Activated CD4-positive, alpha-beta T cell treated with anti-CD3 and anti-CD28 coated beads, Interleukin-2, amount 50 U/mL, for 24 hours (primary cell): ENCODE results near the gene FERD3L.

Source experiments
- DNase-seq, 2 donors: peaks; one replicate each; pipeline ENCODE4 v3.0.0-alpha.2; 2020; ENCODE audit warnings: low read depth in 1 of 2, low spot score in 1 of 2

FERD3L gene

DNA sequence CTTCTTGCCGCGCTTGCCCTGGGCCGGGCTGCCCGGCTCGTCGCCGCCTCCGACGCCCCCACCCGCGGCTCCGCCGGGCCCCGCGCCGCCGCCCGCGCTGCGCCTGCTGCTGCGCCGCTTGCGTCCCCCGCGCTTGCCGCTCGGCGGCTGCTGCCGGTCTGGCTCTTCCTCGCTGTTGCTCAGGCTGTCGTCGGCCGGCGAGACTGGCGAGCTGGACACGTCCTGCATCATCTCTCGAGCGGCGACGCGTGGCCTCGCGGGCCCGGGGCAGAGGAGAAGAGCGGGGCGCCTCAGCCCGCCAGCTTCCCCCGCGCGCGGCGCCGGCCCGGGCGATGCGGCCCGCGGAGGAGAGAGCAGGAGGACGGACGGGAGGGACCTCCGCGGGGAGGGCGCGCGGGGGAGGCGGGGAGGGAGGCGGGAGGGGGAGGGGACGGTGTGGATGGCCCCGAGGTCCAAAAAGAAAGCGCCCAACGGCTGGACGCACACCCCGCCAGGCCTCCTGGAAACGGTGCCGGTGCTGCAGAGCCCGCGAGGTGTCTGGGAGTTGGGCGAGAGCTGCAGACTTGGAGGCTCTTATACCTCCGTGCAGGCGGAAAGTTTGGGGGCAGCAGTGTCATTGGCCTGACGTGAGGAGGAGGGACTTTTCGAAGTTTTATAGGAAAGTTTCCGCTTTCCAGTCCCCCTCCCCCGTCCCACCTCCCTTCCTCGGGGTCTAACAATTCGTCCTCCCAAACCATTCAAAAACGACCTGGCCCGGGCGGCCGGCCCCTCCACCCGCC lies 27.9 kb downstream of the FERD3L start, which contains the start of gene TWIST1:
Gene TWIST1, minus strand, starts transcription at position 546 of the 779 bp plus-strand sequence. Its CDS starts 315 bp downstream, at position 231.
- DNase-seq = no peak

DNA sequence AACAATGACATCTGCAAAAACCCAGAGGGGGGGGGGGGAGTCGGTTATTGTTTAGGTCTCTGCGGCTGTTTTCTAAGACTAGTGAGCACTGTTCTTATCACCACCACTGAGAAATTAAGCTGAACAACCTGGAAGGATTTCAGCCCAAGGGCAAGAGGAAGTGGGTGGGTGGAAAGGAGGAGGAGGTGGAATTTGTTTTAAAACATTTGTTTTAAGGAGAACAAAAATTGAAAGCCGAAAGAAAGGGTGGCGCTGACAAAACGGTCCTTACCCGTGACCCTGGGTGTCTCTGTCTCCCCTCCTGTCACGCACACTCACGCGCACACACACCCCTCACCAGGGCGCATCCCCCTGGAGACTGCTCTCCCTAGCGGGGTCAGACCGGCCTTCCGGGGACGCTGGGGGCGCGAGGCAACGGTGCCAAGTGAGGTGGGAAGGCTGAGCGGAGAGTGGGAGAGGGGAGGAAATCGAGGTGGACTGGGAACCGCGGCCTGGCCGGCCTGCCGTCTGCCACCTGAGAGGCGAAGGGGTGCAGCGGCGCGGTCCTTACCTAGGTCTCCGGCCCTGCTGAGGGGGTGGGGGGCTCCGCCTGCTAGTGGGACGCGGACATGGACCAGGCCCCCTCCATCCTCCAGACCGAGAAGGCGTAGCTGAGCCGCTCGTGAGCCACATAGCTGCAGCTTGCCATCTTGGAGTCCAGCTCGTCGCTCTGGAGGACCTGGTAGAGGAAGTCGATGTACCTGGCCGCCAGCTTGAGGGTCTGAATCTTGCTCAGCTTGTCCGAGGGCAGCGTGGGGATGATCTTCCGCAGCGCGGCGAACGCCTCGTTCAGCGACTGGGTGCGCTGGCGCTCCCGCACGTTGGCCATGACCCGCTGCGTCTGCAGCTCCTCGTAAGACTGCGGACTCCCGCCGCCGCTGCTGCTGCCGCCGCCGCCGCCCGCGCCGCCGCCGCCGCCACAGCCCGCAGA lies 28.8 kb downstream of the FERD3L start:
- DNase-seq = no peak

DNA sequence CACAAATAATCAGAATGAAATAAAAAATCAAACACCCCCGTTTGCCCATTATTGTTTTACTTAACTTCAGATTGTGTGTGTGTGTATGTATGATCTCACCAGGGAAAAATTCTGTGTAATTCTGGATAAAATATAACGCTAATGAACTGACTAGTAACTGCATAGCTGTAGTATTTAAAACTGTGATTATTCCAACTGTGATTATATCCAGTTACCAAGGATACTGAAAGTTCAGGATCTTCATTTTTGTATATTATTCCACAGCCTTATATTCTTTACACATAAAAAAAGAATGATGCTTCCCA lies 30.7 kb downstream of the FERD3L start:
- no peak for DNase-seq

DNA sequence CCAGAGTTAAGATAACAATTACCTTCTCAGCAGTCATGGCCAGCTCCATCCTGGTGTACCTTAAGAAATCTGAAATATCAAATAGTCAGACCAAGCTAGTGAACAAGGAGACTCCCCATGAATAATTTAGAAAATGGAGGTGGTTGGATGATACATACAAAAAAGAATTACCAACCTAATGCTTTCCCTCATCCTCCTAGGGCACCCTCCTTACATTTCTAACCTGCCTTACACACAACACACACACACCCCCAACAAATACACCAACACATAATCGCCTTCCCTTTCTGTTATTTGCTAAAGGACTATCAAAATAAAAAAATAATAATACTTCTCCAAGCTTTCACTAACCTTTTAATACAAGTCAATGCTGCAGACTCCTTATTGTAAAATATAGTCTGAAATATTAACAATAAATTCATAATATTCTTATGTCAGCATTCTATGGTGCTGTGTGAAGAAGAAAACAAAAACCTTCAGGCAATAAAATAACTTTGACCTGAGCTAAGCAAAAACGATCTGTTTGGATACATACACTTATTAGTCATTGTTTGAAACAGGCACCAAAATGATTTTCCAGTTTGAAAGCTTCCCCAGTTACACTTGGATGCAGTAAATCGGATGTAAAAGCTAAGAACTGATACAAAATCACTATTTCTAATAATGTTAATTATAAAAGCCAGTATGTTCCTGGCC lies 31.2 kb downstream of the FERD3L start:
- no peak for DNase-seq

DNA sequence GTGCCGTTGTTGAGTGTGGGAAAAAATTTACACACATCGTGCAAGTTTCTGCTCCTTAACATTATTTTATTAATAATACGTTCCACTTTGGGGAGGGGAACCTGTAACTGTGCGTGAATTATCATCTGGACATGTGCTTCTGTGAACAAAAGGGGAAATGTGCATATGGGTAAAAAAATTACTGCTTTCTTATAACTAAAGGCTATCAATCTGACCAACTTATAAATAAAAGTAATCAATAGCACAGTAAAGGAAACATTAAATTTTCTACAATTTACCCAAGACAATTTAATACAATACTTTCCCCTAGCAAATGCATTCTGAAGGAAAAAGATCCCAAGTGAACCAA lies 32.2 kb downstream of the FERD3L start:
- no peak for DNase-seq

DNA sequence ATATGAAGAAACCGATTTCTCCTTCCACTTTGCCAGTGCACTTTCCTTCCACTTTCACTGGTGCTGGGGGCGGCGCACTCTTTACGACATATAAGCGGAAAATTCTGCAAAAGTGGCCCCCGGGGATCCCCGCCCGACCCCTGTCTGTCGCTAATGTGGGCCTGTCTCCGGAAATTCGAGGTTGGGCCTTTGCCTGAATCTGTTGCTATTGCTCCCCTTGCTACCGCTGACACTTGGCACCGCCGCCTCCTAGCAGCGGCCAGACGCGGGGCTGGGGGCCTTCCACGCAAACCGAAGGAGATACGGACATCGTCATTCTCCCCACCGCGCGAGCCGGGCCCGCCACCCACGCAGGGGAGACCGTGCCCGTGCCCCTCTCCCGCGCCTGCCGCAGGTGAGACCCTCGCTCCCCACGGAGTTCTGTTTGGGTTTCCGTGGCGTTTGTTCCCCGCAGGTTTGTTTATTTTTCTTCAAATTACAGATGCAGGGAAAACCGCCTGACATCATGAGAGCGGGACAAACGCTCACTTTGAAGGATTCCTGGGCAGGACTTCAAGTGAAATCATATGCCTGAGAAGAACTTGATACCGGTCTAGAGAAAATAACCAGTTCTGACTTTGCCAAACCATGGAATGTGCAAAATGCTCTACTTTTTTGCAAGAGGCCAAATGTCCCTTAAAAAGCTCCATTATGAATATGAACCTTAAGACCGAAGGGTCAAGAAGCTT lies 32.8 kb downstream of the FERD3L start:
- no peak for DNase-seq

DNA sequence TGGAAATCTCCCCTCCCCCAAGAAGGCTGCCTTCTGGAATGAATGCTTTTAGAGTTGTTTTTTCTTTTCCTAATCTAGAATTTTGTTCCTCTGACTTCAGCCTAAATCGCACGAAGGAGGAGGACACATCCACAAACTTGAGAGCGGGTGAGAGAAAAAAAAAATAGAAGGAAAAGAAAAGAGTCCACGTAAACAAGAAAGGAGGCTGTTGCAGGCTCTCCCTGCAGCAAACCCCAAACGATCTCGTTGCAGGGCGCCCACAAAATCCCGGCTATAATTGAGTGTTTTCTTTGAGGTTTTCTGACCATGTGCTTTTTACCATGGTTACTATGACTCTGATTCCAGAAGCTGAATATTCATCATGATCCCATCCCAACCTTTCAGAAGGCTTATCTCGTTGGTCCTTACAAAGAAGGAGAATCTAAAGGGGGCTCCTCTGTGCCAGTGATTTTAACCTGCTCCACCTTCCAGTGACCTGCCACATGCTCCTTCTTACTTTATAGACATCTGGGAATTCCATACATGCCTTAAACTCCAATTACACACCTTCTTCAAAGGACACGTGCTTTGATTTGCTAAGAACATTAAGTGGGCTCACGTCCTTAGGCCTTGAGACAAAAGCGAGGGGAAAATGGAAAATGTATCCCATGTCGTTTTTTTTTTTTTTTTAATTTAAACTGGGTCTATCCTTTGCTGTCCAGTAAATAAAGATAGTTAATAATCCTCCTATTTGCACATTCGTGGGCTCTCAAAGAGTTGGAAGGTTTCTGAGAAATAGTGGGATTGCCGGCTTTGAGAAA lies 33.5 kb downstream of the FERD3L start:
- no peak for DNase-seq

DNA sequence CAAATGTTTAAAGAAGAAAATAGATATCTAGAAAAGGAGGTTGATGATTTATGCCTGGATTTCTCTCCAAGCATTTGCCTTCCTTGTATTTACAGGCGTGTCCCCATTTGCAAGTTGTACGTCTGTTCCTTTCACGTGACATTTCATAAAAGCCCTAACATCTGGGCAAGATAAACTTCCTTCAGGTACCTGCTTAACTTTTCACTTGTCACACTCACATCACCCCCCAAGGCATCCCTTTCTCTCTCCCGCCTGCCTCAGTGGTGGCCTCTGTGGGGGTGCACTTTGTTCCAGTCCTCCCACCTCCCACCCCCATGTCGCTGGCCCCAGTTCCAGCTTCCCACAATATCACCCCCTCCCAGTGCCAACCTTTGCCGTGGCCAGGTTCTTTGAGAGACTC lies 34.4 kb downstream of the FERD3L start:
- no peak for DNase-seq

DNA sequence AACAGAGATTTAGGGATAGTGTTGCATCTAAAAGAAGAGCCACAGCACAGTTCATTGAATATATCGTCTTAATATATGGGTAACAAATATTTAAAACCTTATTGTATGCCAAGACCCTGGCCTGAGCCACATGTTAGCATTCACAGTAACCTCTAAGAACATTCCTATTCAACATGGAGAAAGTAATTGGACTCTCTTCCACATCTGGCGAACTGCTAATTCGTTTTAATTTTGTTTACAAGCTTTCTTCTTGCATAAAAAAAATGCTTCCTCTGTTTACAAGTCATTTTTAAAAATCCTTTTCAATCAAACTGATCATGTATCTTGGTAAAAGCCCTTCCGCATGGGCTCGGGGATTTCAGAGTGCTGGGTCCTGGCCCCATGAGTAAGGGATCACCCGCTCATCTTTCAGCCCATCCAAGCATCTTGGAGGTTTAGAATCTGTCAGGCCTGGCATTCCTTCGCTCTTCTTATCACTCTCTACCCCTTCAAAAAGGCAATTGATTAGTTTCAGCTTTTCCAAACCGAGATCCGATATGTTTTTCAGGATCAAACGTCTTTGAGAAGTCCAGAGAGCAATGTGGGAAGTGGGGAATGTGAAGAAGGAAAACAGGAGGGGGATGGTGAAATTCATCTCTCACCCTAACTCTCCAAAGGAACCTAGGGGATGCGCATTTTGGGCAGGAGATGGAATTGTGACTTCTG lies 35.0 kb downstream of the FERD3L start:
- no peak for DNase-seq

DNA sequence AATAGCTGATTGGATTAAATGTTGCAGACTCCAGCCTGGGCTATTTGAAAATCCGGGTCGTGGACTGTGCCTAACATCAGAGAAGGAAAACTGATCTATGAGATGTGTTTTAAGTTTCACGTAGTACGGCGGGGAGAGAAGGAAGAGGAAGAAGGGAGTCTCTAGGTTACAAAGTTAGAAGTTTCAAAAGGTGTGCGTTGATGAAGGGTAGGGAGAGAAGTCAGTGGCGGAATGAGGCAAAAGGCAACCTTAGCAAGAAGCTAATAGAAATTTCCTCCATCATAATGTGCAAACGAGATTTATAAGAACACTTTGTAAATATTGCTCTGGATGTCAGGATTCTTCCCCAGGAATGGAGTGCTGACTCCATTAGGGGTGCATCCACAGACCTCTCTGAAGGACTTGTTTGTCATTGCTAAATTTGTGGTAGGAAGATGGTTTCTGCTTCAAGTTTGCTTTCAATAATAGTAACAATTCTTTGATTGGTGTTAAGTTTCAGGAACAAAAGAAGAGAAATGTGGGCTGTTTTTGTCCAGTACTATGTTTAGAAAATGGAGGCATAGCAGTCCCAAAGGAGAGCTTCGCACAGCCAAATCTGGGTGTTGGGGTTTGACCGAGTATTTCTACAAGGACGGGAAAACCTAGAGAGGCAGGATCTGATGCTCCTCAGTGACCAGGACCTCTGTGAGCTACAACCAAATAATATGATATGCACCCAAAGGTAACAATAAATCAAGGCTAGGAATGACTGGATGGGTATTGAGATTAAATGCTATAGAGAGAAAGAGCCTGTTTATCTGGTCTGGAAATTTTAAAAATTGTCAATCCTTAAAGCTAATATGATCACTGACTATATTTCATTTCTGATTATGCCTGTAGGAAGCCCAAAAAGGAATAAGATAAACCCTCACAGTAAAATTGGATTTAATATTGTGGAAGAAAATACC lies 35.9 kb downstream of the FERD3L start:
- DNase-seq = no peak

DNA sequence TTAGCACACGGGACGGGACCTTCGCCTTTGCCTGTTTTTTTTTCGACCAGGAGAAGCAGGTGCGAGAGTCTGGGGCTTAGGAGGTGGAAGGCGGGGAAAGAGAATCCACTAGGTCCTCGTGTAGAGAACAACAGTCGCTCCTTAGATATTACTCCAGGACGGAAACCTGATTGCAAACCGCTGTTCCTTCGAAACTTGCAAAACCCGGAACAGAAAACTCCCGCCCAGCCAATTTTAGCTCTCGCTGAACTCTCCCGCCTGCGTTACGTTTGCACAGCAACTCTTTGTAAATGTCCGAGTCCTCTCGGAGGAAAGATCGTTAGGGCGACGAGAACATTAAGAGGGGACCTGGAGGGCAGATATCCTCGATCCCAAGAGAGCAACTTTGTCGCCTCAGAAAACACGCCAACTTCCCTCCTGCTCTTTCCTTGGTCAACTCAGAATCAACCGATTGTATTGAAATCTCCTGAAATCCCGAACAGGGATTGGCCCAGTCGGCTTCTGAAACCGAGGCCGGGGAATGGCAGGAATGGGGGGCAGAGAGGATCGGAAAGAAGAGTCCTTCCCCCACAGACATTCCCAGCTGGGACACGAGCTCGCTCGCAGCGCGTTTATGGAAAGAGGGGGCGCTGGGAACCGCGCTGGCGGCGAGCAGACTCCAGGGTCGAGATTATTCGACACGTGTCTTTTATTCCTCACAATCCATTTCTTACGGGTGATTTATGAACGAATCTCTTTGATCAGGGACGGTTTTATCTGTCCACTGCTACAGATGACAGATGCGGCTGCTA lies 37.7 kb downstream of the FERD3L start:
- no peak for DNase-seq

DNA sequence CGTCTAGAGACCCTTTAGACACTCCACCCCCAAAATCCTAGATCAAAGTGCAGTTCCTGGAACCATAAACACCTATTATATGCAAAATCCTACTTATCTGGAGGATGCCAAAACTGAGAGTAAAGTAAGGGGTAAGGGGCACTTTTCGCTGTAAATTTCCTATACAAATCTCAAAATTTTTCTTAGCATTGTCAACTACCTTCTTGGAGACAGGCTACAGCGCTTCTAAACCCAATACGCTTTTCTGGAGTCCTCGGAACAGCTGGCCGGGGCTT lies 38.2 kb downstream of the FERD3L start:
- DNase-seq = no peak

DNA sequence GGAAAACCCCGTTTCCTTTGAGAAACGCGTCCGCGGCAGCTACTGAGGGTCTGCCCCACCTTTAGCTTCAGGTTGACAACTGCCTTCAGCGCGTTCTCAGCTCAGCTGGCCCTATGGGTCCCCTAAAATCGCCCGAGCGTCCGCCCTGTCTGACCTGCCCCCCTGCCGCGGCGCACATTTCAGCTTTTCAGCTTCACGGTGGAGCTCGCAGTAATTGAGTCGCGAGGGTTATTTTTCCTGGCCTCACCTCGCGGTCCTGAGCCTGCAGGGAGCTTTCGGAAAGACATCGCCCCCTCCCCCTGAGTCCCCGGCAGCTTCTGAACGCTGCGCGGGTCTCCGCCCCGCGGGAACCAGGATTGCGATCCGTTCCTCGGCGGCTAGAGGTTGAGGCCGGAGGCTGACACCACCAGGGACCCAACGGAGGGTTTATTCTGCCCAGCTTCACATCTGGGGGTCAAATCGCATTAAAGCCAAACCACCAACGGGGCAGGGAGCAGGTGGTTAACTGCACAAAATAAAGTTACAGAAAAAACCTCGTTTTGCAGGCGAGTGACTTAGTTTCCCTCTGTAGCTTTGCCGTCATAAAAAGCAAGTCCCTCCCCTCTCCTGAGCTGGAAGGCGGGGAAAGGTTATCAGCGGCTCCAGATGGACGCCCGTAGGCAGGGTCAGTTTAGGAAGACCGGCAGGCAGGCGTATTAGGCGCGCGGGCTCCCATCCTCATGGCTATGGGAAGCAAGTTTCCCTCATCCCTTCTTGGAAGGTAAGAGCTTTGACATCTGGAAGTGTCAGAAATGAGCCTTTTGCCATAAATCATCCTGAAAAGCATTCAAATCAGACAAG lies 38.8 kb downstream of the FERD3L start:
- DNase-seq = no peak

DNA sequence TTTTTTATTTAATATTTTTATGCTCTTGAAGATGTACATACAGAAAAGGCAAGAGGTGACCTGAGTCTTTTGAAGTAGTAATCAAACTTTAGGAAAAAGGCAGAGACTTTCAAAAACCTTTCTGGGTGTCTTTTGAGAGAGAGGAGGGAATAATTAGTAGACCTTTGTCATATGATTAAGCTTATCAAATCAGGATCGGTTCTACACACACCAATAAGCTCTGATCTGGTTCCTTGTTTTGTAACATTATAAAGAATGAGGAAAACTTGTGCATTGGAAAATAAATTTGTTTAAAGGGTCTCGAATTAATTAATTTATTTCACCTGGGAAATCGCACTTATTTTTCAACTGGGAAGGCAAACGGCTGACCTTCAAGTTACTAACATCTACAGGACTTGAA lies 39.7 kb downstream of the FERD3L start:
- no peak for DNase-seq

DNA sequence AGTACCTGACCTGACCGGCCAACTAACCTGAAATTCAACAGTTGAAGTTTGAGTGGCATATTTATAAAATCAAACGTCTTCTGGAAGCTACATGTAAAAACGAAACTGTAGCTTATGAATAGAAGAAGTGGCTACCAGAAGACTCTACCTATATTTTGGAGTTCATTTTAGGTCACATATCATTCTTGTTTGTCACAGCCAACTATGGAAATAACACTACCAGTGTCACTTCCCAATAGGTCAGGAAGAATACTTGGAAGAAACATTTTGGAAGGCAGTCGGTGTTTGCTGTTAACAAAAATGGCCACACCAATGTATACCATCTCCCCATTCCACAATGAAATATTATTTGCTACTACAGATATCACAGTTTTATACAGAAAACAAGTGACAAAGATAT lies 40.4 kb downstream of the FERD3L start:
- DNase-seq = no peak

DNA sequence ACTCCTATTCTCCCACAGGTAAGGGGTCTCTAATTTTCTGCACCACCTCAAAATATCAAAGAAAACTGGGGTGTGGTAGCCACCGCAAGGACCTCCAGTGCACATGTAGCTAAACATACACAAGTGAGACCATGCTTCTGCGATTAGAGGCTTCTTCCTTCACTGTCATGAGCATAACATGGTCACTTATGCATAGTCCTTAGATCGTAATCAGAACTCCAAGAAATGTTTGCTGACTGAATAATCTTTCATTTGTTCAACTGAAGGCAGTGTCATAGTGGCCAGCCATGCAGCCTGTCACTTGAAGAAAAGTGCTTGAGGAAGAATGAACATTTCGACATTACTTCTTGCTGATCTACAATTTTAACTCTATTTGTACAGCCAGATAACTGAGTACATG lies 42.3 kb downstream of the FERD3L start:
- DNase-seq = no peak

DNA sequence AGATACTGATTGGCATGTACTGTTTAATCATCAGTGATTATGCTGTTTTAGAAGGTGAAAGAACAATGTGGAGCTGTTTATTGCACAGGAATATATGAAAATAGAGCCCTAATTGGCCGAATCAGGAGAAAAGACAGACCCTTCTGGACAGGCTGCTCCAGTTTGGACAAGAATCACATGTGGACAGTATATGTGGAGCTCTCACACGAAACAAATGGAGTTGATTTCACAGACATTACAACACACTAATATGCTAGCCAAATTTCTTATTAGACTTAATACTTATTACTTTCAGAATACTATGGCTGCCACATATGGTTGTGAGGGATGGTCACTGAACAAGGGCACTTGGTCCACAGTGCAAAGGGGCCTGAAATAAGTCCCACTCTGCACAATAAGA lies 43.3 kb downstream of the FERD3L start:
- no peak for DNase-seq
